Daoy (cell line): ENCODE data around the gene HOMEZ. TPM values are rescaled to one million over a fixed set of nuclear protein-coding genes. Genes with fewer than 3 reads are reported as not detected.

ENCODE experiments used
- DNase-seq: peaks from one replicate; pipeline ENCODE4 v3.0.0-alpha.2; 2015; ENCODE audit warnings: low read depth
- total RNA-seq: library from RNA; depleted of rRNA; stranded (reverse); fragments of >200 nt; shearing (Covaris generic); gene quantifications from 2 replicates; pipeline ENCODE4 v1.2.3, GENCODE V29; 2014

Gene HOMEZ
- total RNA-seq, 1 experiment from 2014 or later = 6.9 TPM

DNA sequence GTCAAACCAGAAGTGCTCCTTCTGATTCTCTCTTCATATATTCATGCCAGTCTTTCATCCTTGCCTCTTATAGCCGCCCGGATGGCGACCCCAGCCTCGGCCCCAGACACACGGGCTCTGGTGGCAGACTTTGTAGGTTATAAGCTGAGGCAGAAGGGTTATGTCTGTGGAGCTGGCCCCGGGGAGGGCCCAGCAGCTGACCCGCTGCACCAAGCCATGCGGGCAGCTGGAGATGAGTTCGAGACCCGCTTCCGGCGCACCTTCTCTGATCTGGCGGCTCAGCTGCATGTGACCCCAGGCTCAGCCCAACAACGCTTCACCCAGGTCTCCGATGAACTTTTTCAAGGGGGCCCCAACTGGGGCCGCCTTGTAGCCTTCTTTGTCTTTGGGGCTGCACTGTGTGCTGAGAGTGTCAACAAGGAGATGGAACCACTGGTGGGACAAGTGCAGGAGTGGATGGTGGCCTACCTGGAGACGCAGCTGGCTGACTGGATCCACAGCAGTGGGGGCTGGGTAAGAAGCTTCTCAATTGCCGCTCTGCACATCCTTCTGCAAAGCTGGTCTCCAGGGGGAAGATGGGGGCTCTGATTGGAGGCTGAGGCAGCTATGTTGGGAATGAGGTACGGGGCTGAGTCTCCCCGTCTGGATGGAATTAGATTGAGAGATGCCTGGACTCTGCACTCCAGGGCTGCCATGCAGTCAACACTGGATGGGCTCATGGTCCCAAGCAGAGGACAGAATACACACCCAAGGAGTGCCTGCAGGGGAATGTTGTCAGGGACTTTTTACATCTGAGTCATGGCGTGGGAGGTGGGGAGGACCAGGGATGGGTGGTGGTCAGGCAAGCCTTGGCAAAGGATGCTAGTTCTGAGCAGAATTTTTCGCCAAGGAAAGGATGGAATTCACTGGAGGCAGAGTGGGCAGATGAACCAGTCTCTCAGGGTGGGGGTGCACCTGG, 22.0 kb upstream of the HOMEZ start:
- peak; percentile 68 for DNase-seq

DNA sequence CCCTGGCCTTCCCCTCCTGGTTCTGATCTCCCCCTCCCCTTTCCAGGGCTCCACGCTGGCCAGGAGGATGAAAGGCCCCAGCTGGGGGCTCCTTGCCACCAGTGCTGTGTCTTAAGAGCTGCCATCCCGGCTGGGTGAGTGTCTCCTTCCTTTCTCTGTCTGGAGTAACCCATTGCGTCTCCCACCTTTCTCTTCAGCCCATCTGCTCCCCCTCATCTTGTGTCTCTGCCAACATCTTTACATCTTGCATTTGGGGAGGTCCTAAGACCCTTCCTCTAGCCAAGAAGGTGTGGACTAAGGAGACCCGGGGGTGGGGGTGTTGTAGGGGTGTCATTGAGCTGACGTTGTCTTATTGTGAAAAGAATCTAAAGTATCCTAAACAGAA, 21.2 kb upstream of the HOMEZ start:
- DNase-seq = no peak

DNA sequence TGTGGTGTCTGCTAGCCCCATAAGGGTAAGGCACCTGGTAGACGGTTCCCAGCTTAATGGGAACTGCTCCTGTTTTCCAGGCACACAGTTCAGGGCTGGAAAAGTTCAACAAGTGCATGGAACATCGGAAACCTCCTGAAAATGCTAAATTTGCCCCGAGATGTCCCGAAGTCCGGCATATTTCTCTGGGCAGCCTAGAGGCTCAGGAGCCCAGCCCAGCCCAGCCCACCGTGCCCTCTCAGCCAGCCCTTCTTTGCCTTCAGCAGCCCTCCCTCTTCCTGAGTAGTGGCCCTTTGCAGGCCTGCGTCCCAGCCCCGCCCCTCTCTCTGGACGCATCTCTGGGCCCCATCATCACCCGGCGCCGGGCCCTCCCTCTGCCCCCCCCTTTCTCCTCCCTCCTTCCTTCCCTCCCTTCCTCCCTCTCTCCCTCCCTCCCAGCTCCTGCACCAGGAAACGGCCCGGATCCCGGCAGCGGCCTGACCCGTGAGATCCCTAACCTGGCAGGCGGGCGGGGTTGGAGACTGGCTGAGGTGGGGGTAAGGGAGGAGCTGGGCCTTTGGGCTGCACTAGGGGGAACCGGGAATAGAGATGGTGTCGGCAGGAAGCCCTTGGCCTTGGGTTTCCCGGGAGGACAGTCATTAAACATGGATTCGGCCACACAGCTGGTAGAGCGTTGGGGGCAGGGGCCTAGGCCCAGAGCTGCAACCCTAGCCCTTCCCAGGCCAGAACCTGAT, 20.6 kb upstream of the HOMEZ start, which contains the start of gene BCL2L2:
Gene BCL2L2 (plus strand): TSS at position 422 of the 734 bp plus-strand sequence. CDS start 935 bp downstream, outside the sequence.
- DNase-seq = peak; percentile 97

DNA sequence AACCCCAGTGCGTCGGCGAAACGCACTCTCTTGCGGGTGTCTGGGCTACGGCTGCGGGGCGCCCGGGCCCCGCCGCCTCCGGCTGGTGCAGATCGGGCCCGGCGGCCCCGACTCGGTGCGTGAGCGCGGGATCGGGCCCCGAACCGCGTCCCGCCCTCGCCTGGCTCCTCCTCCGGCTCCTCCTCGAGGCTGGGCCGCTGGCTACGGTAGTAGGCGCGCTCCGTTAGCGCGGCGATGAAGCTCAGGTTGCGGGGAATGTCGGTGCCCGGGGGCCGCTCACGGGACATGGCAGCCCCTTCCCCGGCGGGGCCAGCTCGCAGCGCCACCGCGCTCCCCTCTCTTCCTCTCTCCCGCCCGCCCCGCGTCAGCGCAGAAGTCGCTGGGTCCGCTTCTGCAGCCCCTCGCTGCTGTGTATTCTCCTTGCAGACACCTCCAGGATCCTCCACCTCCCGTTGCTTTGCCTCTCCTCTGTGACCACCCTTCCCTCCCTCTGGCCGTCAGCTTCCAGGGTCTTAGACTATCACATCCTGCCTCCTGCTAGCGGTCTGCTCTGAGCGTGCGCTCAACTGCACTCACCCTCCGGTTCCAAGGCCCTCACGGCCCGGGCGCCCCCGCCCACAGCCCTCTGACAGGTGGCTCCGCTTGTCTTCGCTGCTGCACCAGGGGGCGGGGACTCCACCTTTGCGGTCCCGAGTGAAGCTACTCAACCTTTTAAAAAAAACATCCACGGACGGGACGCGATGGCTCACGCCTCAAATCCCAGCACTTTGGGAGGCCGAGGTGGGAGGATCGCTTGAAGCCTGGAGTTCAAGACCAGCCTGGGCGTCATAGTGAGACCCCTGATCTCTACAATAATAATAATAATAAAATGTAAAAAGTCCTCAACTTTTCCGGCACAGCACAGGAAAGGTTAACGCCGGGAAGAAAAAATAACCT, 16.6 kb upstream of the HOMEZ start, which contains the start of gene PPP1R3E:
Gene PPP1R3E (minus strand): TSS at position 570 of the 936 bp plus-strand sequence. CDS start 283 bp downstream, at position 287.
- DNase-seq = peak; percentile 77

DNA sequence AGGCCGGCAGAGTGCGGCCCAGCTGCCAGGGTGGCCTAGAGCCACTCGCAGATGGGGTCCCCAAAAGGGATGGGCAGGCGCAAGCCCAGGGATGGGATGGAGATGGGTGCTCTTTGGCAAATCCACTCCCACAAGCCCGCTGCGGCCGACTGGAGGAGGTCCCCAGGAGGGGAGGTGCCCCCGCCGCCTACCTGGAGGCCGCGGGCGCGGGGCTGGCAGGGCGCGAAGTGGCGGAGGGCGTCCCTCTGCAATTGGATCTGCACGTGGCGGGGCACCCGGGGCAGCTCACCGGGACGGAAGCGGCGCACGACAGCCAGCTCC, 16.0 kb upstream of the HOMEZ start:
- no peak for DNase-seq

DNA sequence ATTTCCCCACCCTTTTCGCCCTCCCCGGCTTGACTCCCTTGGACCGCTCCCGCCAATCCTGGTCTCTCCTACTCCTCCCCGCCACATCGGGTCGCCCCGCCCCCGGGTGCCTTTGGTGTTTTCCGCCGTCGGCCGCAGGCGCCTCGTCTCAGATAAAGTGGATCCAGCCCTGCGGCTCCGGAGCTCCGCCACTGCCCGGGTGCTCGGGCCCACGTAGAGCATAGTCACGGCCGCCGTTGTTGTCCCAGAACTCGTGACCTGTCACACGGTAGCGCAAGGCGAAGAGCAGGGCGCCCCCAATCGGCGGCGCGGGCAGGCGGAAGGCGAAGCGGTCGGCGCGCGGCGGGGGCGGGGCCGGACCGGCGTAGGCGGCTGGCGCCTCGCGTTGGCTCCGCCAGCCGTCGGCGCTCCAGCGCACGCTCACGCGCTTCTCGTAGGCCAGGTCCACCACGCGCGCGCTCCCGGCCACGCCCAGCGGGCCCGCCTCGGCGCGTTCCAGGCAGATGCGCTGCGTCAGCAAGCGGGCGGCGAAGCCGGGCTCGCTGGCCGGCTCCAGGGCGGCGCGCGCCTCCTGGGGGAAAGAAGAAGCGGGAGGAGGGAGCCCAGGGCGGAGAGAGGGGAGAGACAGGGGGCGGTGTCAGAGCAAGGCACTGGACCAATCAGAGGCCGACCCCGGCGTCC, 15.5 kb upstream of the HOMEZ start:
- DNase-seq = peak; percentile 100

DNA sequence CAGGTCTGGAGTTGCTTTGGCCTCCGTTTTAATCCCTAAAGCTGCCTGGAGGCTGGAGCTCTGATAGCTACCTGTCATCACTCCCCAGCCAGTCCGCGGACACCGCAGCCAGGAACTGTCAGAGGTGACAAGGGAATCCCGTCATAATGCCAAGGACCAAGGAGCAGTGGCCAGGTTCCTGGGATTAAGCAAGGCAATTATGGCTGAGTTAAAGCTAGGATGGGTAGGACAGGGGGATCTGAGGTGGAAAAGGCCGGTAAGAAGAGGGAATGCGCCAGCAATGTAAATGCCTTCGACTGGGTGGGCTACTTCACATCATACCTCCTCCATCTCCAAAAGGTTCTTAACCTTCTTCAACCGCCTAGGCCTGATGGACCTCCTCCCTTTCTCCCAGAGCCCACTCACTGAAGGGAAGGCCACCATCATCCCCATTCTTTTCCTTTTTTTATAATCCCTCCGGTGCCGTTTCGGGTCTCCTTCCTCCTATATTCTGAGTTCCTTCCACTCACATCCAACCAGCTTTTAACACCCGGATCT, 14.8 kb upstream of the HOMEZ start:
- peak; percentile 43 for DNase-seq

DNA sequence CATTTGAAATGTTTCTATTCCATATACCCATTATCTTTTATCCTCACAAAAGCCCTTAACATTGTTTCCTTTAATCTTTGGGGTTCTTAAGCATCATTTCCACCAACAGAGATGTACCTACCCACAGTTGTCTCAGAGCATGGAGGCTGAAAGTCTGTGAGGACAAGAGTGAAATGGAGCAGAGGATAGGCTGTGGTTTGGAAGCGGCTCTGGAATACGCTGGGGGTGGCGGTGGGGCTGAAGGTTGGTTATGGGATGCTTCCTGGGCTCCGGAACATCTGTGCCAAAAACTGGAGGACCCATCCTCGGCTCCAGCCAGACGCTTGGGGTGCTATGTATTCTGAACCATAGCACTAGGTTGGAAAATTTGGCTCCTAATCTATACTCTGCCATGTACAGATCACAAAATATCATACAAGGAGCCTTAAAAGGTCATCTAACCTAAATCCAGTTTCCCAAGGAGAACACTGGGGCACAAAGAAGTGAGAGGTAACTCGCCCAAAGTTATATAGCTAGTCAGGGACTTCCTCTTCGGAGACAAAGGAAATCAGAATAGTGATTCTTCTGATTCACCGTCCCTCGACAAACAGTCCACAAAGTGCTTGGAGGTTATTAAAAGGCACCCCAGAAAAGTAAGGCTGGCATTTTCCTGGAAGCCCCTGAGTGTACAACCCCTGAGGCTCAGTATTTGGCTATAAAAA, 14.2 kb upstream of the HOMEZ start:
- DNase-seq = no peak

DNA sequence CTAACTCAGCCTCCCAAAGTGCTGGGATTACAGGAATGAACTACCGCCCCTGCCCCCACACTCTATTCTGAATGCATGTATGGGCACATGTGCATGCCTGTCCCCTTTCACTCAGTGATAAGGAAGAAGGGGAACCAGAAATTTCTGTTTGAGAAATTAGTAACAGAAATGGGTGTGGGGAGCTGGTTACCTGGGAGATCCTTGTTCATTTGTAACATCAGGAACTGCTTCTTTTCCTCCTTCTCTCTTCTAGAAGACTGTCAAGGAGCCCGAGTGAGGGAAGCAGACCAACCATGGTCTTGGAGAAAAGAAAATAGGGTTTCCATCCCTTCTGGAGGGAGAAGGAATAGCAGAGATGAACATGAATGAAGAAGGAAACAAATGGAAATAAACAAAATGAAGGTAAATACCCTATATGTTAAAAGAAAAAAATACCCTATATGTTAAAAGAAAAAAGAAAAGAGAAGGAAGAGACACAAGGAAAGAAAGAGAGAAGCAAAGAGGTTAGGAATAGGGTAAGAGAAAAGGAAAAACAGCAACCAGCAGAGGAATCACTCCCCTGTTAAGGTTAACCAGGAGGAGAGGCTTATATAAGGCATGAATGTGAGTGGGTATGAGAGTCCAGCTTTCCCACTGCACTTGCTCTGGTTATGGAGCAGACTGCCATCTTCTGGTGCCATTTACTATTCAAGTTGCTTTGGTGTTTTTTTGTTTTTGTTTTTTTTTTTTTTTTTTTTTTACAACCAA, 13.5 kb upstream of the HOMEZ start:
- no peak for DNase-seq

DNA sequence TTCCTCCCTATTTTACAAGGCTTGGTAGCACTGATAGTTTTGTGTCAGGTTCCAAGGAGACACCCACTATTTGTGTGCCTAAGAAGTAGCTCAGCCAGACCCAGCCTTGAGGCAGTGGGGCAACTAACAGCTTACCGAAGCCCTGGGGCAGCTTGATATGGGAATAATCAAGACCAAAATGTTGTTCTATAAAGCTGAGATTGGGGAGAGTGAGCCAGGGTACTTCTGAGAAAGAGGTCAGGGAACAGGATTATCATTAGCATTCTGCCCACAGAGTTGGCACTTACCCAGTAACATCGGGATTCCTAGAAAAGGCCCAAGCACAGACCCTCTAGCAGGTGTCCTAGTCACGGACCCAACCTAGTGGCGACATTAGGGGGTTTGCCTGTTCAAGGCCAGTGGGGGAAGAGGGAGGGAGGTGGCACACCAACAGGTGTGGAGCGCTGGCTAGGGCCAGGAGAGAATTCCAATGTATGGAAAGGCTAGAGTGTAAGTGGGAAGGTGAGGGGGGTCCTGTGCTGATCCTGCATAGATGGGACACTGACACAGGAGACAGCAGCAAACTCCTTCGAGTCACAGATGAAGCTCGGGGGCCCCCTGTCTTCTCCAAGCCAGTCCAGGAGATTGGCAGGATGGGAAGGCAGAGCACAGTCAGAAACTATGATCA, 11.8 kb upstream of the HOMEZ start:
- no peak for DNase-seq

DNA sequence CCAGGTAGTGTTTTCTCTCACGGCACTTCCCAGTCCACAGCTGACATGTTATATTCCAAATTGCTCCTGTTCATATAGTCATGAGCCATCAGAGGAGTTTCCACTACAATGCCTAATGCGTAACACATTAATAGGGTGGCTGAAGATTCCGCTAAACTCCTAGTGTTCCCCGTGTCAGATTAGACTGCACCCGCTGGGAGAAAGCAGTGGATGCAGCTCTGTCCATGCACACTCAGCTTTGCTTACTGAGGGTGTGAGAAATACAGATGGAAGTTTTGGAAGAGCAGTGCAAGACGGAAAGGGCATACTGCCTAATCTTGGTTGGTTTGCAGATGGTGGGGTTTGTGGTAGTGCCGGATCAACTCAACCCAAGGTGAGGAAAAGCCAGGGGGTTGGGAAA, 11.2 kb upstream of the HOMEZ start:
- DNase-seq = no peak

DNA sequence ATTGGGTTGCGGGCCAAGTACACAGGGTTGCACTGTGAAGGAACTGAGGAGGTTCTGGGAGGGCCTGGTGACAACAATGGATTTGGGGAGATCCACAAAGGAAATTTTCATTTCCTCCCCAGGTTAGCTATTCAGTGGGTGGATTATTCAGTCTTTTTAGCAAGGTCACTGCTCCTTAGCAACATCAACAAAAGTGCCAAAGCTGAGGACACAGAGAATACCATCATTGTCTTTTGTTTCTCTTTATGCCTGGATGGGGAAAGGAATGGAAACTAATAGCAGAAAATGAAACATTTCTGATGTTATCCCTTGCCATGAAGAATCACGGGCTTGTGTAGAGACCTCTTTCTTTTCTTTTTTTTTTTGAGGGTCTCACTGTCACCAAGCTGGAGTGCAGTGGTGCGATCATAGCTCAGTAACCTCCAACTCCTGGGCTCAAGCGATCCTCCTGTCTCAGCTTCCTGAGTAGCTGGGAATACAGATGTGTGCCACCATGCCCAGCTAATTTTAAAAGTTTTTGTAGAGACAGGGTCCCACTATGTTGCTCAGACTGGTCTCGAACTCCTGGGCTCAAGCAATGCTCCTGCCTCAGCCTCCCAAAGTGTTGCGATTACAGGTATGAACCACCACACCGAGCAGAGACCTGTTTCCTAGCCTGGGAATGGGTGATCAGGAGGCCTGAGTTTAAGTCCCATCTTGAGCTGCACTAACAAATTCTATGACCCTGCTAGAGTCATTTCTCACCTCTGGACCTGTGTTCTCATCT, 10.3 kb upstream of the HOMEZ start:
- no peak for DNase-seq

DNA sequence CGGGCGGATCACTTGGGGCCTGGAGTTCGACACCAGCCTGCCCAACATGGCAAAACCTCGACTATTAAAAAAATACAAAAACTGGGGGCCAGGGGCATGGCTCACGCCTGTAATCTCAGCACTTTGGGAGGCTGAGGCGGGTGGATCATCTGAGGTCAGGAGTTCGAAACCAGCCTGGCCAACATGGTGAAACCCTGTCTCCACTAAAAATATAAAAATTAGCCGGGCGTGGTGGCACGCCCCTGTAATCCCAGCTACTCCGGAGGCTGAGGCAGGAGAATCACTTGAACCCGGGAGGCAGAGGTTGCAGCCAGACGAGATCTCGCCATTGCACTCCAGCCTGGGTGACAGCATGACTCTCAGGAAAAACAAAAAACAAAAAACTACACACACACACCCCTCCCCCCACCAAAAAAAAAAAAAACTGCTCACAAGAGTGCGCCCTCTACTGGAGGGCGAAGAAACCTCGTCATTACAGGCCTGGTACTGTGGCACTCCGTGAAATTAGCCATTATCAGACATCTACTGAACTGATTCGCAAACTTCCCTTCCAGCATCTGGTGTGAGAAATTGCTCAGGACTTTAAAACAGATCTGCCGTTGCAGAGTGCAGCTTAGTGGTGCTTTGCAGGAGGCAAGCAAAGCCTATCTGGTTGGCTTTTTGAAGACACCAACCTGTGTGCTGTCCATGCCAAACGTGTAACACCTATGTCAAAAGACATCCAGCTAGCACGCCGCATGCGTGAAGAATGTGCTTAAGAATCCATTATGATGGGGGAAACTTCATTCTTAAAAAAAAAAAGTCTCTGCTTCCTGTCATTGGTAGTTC, 9.0 kb upstream of the HOMEZ start:
- peak; percentile 53 for DNase-seq

DNA sequence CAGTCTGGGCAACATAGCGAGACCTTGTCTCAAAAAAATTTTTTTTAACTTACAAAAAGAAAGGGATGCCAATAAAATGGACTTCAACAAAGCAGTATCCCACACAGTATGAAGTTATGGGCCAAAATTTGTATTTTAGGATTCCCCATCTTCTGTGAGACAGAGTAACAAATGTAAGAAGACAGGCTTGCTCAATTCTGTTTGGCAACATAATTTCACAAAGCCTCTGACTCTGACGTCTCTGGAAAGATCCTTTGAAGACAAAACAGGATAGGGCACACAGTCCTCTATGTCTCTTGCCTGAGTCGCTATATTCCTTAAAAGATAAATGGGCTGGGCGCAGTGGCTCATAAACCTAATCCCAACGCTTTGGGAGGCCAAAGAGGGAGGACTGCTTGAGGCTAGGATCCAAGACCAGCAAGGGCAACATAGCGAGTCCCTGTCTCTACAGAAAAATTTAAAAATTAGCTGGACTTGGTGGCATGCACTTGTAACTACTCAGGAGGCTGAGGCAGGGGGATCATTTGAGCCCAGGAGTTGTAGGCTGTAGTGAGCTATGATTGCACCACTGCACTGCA, 1.1 kb upstream of the HOMEZ start:
- DNase-seq = no peak

DNA sequence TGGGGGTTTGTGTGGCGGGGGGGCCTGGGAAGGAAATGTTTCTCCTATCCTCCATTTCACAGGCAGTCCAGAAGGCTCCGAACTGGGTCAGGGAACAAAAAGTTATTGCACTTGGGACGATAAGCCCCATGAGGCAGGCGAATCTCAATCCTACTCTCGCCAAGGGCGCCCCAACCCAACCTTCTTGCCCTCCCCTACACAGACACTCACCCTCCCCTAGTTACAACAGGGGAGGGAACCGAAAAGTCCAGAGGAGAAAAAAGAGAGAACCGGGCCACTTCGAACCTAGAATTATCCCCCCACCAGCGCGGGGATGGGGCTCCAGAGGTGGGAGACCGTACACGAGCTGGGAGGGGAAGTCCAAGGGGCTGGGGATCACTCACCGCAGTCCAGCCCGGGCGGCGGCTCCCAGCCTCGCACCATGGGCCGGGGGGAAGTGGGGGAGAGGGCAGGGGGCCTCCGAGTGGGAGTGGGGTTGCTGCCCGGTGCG, 357 bp downstream of the HOMEZ start:
- no peak for DNase-seq

DNA sequence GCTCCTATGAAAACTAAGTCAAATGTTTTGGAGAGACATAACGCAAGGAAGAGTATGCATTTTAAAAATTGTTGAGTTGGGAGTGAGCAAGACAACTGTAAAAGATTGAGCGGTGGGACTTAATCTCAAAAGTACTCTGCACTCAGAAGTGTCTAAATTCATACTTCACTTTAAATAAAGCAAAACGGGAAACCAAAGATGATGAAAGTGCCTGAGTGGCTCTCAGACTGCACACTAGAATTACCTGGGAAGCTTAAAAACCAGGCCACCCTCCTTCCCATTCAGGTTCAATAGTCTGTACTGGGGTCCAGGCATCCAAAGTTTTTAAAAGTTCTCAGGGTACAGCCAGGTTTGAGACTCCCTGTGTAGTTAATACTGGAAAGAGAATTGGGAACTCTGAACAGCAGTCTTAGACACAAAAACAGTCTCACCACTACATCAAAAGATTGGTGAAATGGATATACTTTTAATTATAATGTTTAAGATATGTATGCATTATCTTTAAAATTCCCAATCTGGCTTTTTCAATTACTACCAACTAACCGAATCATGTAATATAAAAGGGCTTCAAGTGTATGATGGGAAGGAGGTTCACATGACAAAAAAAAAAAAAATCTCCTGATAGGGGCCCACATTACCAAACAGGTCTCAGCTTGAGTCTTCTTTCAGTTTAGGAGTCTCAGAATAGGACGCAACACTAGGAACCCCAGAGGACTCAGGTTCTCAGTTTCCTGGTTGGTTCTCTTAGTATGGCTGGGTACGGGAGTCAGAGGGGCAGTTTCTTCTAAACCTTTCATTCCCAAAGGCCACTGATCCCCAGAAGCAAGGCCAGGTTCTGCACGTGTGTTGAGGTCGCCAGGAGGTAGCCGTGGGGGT, 1.0 kb downstream of the HOMEZ start:
- no peak for DNase-seq
